Endothelial cell of umbilical vein (primary cell): ENCODE data around the gene RUFY3.

Experiments
- CTCF ChIP-seq, 2 donors: IDR thresholded peaks; 1 replicate in 1 of 2; 2 replicates in 1 of 2; pipeline ENCODE4 v1.5.1; 2011; ENCODE audit warnings: low read length in 2 of 2, mild to moderate bottlenecking in 2 of 2, moderate library complexity in 2 of 2, control low read depth in 1 of 2, inconsistent platforms in 1 of 2, low read depth in 1 of 2; ENCODE audit not compliant: insufficient read depth in 1 of 2; ENCODE audit errors: extremely low read depth in 1 of 2
- GATA2 ChIP-seq: IDR thresholded peaks from 2 replicates; pipeline ENCODE4 v1.7.0; 2011; ENCODE audit warnings: low read depth, mild to moderate bottlenecking, moderate library complexity, mixed read lengths, low read length; ENCODE audit not compliant: insufficient read length, insufficient read depth
- JUN ChIP-seq: IDR thresholded peaks from 2 replicates; pipeline ENCODE4 v1.6.1; 2011; ENCODE audit warnings: borderline replicate concordance, low read depth; ENCODE audit not compliant: insufficient read length, insufficient read depth
- POLR2A ChIP-seq: IDR thresholded peaks from 2 replicates; pipeline ENCODE4 v1.6.1; 2012; ENCODE audit warnings: low read depth, mild to moderate bottlenecking, control low read depth, low read length

- TF ChIP-seq GATA2 (no peak), CTCF (IDR thresholded peaks at IDR 0.05; ENCODE audit: extremely low read depth in 1 of 2, insufficient read depth in 1 of 2, low read depth in 1 of 2, low read length in 2 of 2) (no peak), JUN (no peak), POLR2A (no peak)
Measured at GRCh38 chr4:70829015-70829414, 107.3 kb downstream of the RUFY3 start.
